Prostate gland (tissue), 2 donors: ENCODE results near the gene ZBTB37. TPM values are rescaled to one million over a fixed set of nuclear protein-coding genes. Genes with fewer than 3 reads are reported as not detected.
"Not testable (repeated sequence)": the region's sequence is repeated elsewhere in the genome, so short reads cannot be mapped to it uniquely, and the experiment has no call there.

Source experiments
- DNase-seq: peaks from one replicate; pipeline ENCODE4 v3.0.0-alpha.2; 2019; ENCODE audit warnings: low spot score
- H3K27ac ChIP-seq, 2 donors: fragments of 200-600 bp; sonication (generic); 2 replicates each; pipeline ENCODE4 v1.5.1; 2017 to 2019
- H3K27me3 ChIP-seq: fragments of 200-600 bp; sonication (generic); replicated peaks from 2 replicates; pipeline ENCODE4 v1.5.1; 2019; ENCODE audit not compliant: insufficient read depth
- H3K36me3 ChIP-seq, 2 donors: fragments of 200-600 bp; sonication (generic); 1 replicate in 1 of 2; 2 replicates in 1 of 2; pipeline versions ENCODE4 v1.5.1 to v1.8.1; 2017 to 2019
- H3K4me1 ChIP-seq: fragments of 200-600 bp; sonication (generic); replicated peaks from 2 replicates; pipeline ENCODE4 v1.5.1; 2019
- H3K4me3 ChIP-seq, 2 donors: fragments of 200-600 bp; sonication (generic); 2 replicates each; pipeline ENCODE4 v1.5.1; 2017 to 2019
- H3K9me3 ChIP-seq: fragments of 200-600 bp; sonication (generic); 2 replicates; pipeline ENCODE4 v1.5.1; 2017
- POLR2A ChIP-seq: fragments of 450-650 bp; IDR thresholded peaks from one replicate; pipeline ENCODE4 v1.6.1; 2016; ENCODE audit warnings: antibody characterized with exemption, mild to moderate bottlenecking
- POLR2AphosphoS5 ChIP-seq: sonication (generic); formaldehyde crosslinking; IDR thresholded peaks from one replicate; pipeline ENCODE4 v1.6.1; 2017; ENCODE audit warnings: antibody characterized with exemption
- WGBS: methylation state at CpG from one replicate; pipeline ENCODE4 v1.1.5; 2018; 5-methylcytosine and 5-hydroxymethylcytosine counted together
- intact Hi-C: fragments of 100-400 bp; cut with DNase I; formaldehyde crosslinking; loops from one replicate; pipeline ENCODE4 v1.14.2; 2022
- total RNA-seq, 2 donors: library from RNA; depleted of rRNA; stranded (reverse); fragments of >200 nt; gene quantifications; one replicate each; pipeline ENCODE4 v1.1.0, GENCODE V29; 2016
- TF ChIP-seq, protein P1 (sequence below), 4 experiments: fragments of 200-600 bp in 2 of 4; fragments of 450-650 bp in 2 of 4; sonication (generic) in 2 of 4; IDR thresholded peaks; 1 replicate in 3 of 4; 2 replicates in 1 of 4; pipeline ENCODE4 v1.5.1; 2016 to 2019; ENCODE audit warnings: antibody characterized with exemption in 4 of 4, mild to moderate bottlenecking in 2 of 4, moderate library complexity in 2 of 4

Gene ZBTB37
- total RNA-seq, 2 donors from 2014 or later, result 6.6 to 14.7 TPM

DNA sequence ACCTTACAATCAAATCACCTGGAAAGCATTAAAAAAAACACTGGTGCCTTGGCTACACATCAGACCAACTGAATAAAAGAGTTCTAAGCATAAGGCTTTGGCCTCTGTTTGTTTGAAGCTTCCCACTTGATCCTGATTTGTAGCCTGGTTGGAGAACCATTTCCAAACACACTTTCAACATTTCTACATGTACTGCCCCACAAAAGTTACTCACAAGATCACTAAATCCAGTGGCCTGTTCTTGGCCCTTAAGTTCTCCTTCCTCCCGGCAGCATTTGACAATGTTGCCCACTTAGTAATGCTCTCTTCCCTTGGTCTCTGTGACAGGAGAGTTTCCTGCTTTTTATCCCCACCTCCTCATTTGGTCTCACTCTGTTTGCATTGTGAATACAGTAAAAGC, 12.2 kb upstream of the ZBTB37 start:
- 50% methylated on average over 1 of the region's 1 CpG for WGBS
- Histone ChIP-seq H3K27ac (no peak overlapping the region), H3K4me1 (no peaks in the 10 kb centered on the region), H3K4me3 (no peak overlapping the region), H3K9me3 (no peaks in the 10 kb centered on the region), H3K27me3 (no peaks in the 10 kb centered on the region), H3K36me3 (no peaks in the 10 kb centered on the region)
- intact Hi-C loops, result no loop called here
- TF ChIP-seq POLR2A (no peak), POLR2AphosphoS5 (no peak)
- TF ChIP-seq, protein P1, sequence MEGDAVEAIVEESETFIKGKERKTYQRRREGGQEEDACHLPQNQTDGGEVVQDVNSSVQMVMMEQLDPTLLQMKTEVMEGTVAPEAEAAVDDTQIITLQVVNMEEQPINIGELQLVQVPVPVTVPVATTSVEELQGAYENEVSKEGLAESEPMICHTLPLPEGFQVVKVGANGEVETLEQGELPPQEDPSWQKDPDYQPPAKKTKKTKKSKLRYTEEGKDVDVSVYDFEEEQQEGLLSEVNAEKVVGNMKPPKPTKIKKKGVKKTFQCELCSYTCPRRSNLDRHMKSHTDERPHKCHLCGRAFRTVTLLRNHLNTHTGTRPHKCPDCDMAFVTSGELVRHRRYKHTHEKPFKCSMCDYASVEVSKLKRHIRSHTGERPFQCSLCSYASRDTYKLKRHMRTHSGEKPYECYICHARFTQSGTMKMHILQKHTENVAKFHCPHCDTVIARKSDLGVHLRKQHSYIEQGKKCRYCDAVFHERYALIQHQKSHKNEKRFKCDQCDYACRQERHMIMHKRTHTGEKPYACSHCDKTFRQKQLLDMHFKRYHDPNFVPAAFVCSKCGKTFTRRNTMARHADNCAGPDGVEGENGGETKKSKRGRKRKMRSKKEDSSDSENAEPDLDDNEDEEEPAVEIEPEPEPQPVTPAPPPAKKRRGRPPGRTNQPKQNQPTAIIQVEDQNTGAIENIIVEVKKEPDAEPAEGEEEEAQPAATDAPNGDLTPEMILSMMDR (IDR thresholded peaks at IDR 0.05), result no peak
- DNase-seq, result no peak

GRCh38 chr1:173856903-173857302, 11.3 kb upstream of the ZBTB37 start:
- no peak overlapping the region for H3K4me3 ChIP-seq
- no peaks in the 10 kb centered on the region for H3K36me3 ChIP-seq
- intact Hi-C loops, result no loop called here
- no peaks in the 10 kb centered on the region for H3K9me3 ChIP-seq
- no peak for DNase-seq
- WGBS, result 97% methylated on average over 2 of the region's 2 CpGs
- TF ChIP-seq, protein P1 (IDR thresholded peaks at IDR 0.05), result no peak
- no peak for TF ChIP-seq POLR2A
- no peak for TF ChIP-seq POLR2AphosphoS5
- H3K27ac ChIP-seq, result no peak overlapping the region
- H3K27me3 ChIP-seq, result no peaks in the 10 kb centered on the region
- H3K4me1 ChIP-seq, result no peaks in the 10 kb centered on the region

GRCh38 chr1:173857363-173857917, 10.7 kb upstream of the ZBTB37 start:
- Histone ChIP-seq H3K27ac (no peak overlapping the region), H3K9me3 (no peaks in the 10 kb centered on the region), H3K27me3 (no peaks in the 10 kb centered on the region), H3K36me3 (no peaks in the 10 kb centered on the region), H3K4me3 (no peak overlapping the region), H3K4me1 (no peaks in the 10 kb centered on the region)
- no peak for TF ChIP-seq POLR2A
- no peak for TF ChIP-seq POLR2AphosphoS5
- TF ChIP-seq, protein P1 (IDR thresholded peaks at IDR 0.05), result no peak
- intact Hi-C loops, result no loop called here
- WGBS, result 84% methylated on average over 4 of the region's 4 CpGs
- no peak for DNase-seq

DNA sequence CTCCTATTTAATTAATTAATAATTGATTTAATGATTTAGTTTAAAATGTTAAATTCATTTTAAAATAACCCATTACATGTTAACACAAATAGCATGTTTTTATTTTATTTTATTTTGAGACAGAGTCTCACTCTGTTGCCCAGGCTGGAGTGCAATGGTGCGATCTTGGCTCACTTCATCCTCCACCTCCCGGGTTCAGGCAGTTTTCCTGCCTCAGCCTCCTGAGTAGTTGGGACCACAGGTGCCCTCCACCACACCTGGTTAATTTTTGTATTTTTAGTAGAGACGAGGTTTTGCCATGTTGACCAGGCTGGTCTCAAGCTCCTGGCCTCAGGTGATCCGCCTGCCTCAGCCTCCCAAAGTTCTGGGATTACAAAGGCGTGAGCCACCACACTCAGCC, 8.6 kb upstream of the ZBTB37 start:
- H3K4me3 ChIP-seq, DNase-seq, H3K4me1 ChIP-seq, H3K36me3 ChIP-seq, H3K9me3 ChIP-seq, H3K27me3 ChIP-seq, intact Hi-C loops, H3K27ac ChIP-seq: not testable (repeated sequence)
- WGBS, result 94% methylated on average over 5 of the region's 5 CpGs

DNA sequence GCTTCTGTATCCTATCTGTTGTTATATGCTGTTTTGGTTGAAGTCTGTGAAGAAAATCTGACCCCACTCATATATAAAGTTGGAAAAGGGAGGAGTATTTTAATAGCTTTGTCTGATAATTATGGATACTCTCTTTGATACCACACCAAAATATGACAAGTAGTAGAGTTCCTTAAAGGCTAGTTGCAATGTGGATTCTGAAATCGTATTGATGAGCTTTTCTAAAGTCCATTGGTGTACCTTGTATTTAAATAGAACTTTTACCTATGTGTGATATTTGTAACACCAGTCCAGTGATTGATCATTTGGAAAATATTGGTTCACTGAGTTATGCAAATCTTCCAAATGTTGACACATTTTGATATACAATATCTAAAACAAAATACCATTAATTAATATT, 8.1 kb upstream of the ZBTB37 start:
- intact Hi-C loops, result no loop called here
- no peaks in the 10 kb centered on the region for H3K27me3 ChIP-seq
- 94% methylated on average over 1 of the region's 1 CpG for WGBS
- H3K36me3 ChIP-seq, result no peaks in the 10 kb centered on the region
- no peak overlapping the region for H3K4me3 ChIP-seq
- TF ChIP-seq POLR2A, result no peak
- TF ChIP-seq, protein P1 (IDR thresholded peaks at IDR 0.05), result no peak
- TF ChIP-seq POLR2AphosphoS5, result no peak
- H3K27ac ChIP-seq, result no peak overlapping the region
- DNase-seq, result no peak
- H3K4me1 ChIP-seq, result peaks cover 2% of the 10 kb centered on the region
- H3K9me3 ChIP-seq, result no peaks in the 10 kb centered on the region
